Stomach smooth muscle (tissue), 2 donors: Measurements from ENCODE around the gene DAPK1.
A peak's percentile ranks its signal among the peaks of the same experiment; 100 is the strongest.

Source experiments
- H3K27ac ChIP-seq: one replicate; pipeline ENCODE4 v1.7.0; 2013; ENCODE audit warnings: mild to moderate bottlenecking, low read length, inconsistent platforms
- H3K27me3 ChIP-seq, 2 donors: one replicate each; pipeline ENCODE4 v1.7.0; 2013; ENCODE audit warnings: low read length in 2 of 2; ENCODE audit not compliant: insufficient read depth in 2 of 2, control insufficient read depth in 1 of 2
- H3K36me3 ChIP-seq, 2 donors: one replicate each; pipeline ENCODE4 v1.7.0; 2013; ENCODE audit warnings: low read length in 2 of 2; ENCODE audit not compliant: control insufficient read depth in 2 of 2, insufficient read depth in 2 of 2
- H3K4me1 ChIP-seq: one replicate; pipeline ENCODE4 v1.7.0; 2013; ENCODE audit warnings: low read length; ENCODE audit not compliant: control insufficient read depth, insufficient read depth
- H3K4me3 ChIP-seq, 2 donors: one replicate each; pipeline ENCODE4 v1.7.0; 2013; ENCODE audit warnings: low read length in 2 of 2
- H3K9ac ChIP-seq, 2 donors: one replicate each; pipeline ENCODE4 v1.7.0; 2013; ENCODE audit warnings: low read length in 2 of 2, mild to moderate bottlenecking in 1 of 2
- H3K9me3 ChIP-seq, 2 donors: one replicate each; pipeline ENCODE4 v1.7.0; 2013; ENCODE audit warnings: low read length in 2 of 2; ENCODE audit not compliant: control insufficient read depth in 2 of 2
- donor health status: healthy.
- donor health status: Pancreatic carcinoma.

The DAPK1 gene

GRCh38 chr9:87556821-87557220 is 59.2 kb downstream of the DAPK1 start:
- H3K36me3 ChIP-seq = peaks cover 0 to 2% of the 10 kb centered on the region in 2 donors
- H3K9ac ChIP-seq = no peak overlapping the region
- peaks cover 56% of the 10 kb centered on the region for H3K4me1 ChIP-seq
- no peak overlapping the region for H3K4me3 ChIP-seq
- H3K27ac ChIP-seq = no peak overlapping the region
- H3K9me3 ChIP-seq = no peaks in the 10 kb centered on the region
- no peaks in the 10 kb centered on the region for H3K27me3 ChIP-seq

GRCh38 chr9:87557996-87558395 is 60.3 kb downstream of the DAPK1 start:
- no peak overlapping the region for H3K4me3 ChIP-seq
- peaks cover 0 to 2% of the 10 kb centered on the region in 2 donors for H3K36me3 ChIP-seq
- peaks cover 46% of the 10 kb centered on the region for H3K4me1 ChIP-seq
- H3K27ac ChIP-seq = peak overlapping the region; percentile 41
- no peaks in the 10 kb centered on the region for H3K9me3 ChIP-seq
- no peaks in the 10 kb centered on the region for H3K27me3 ChIP-seq
- H3K9ac ChIP-seq = no peak overlapping the region

GRCh38 chr9:87558606-87559190 is 61.0 kb downstream of the DAPK1 start:
- H3K4me1 ChIP-seq = peaks cover 45% of the 10 kb centered on the region
- H3K9ac ChIP-seq = no peak overlapping the region
- H3K27ac ChIP-seq = peak overlapping the region; percentile 41
- H3K9me3 ChIP-seq = no peaks in the 10 kb centered on the region
- H3K36me3 ChIP-seq = peaks cover 0 to 2% of the 10 kb centered on the region in 2 donors
- H3K4me3 ChIP-seq = no peak overlapping the region
- H3K27me3 ChIP-seq = no peaks in the 10 kb centered on the region

GRCh38 chr9:87562062-87562461 is 64.4 kb downstream of the DAPK1 start:
- Histone ChIP-seq H3K4me3 (no peak overlapping the region), H3K4me1 (peaks cover 48% of the 10 kb centered on the region), H3K27me3 (no peaks in the 10 kb centered on the region), H3K9ac (no peak overlapping the region), H3K36me3 (peaks cover 0 to 2% of the 10 kb centered on the region in 2 donors), H3K27ac (no peak overlapping the region), H3K9me3 (no peaks in the 10 kb centered on the region)

GRCh38 chr9:87562530-87563170 is 65.0 kb downstream of the DAPK1 start:
- Histone ChIP-seq H3K36me3 (peaks cover 0 to 2% of the 10 kb centered on the region in 2 donors), H3K9ac (no peak overlapping the region), H3K27ac (no peak overlapping the region), H3K9me3 (no peaks in the 10 kb centered on the region), H3K27me3 (no peaks in the 10 kb centered on the region), H3K4me3 (no peak overlapping the region), H3K4me1 (peaks cover 52% of the 10 kb centered on the region)

GRCh38 chr9:87564111-87564510 is 66.4 kb downstream of the DAPK1 start:
- no peaks in the 10 kb centered on the region for H3K9me3 ChIP-seq
- no peak overlapping the region for H3K9ac ChIP-seq
- H3K36me3 ChIP-seq = no peaks in the 10 kb centered on the region
- peak overlapping the region; percentile 76 for H3K27ac ChIP-seq
- H3K4me1 ChIP-seq = peaks cover 54% of the 10 kb centered on the region
- H3K27me3 ChIP-seq = no peaks in the 10 kb centered on the region
- peak overlapping the region in 1 of 2 donors; percentile 27 for H3K4me3 ChIP-seq

GRCh38 chr9:87564791-87565241 is 67.1 kb downstream of the DAPK1 start:
- Histone ChIP-seq H3K27me3 (no peaks in the 10 kb centered on the region), H3K4me1 (peaks cover 59% of the 10 kb centered on the region), H3K4me3 (peak overlapping the region in 1 of 2 donors; percentile 29), H3K36me3 (no peaks in the 10 kb centered on the region), H3K9ac (no peak overlapping the region), H3K9me3 (no peaks in the 10 kb centered on the region), H3K27ac (peak overlapping the region; percentile 66)

- Histone ChIP-seq H3K27me3 (no peaks in the 10 kb centered on the region), H3K4me3 (no peak overlapping the region), H3K9me3 (no peaks in the 10 kb centered on the region), H3K4me1 (peaks cover 71% of the 10 kb centered on the region), H3K9ac (no peak overlapping the region), H3K27ac (peak overlapping the region; percentile 49), H3K36me3 (no peaks in the 10 kb centered on the region)
Observed at GRCh38 chr9:87567001-87567400, 69.3 kb downstream of the DAPK1 start.

- H3K27ac ChIP-seq = peak overlapping the region; percentile 49
- H3K4me1 ChIP-seq = peaks cover 73% of the 10 kb centered on the region
- H3K27me3 ChIP-seq = no peaks in the 10 kb centered on the region
- no peaks in the 10 kb centered on the region for H3K36me3 ChIP-seq
- no peak overlapping the region for H3K9ac ChIP-seq
- H3K9me3 ChIP-seq = no peaks in the 10 kb centered on the region
- H3K4me3 ChIP-seq = peak overlapping the region; percentile 12 to 47
Observed at GRCh38 chr9:87567571-87567970, 69.9 kb downstream of the DAPK1 start.

- H3K4me3 ChIP-seq = peak overlapping the region; percentile 12 to 47
- H3K36me3 ChIP-seq = peaks cover 0 to 1% of the 10 kb centered on the region in 2 donors
- H3K9me3 ChIP-seq = no peaks in the 10 kb centered on the region
- no peaks in the 10 kb centered on the region for H3K27me3 ChIP-seq
- H3K27ac ChIP-seq = peak overlapping the region; percentile 49
- H3K4me1 ChIP-seq = peaks cover 74% of the 10 kb centered on the region
- no peak overlapping the region for H3K9ac ChIP-seq
Observed at GRCh38 chr9:87567983-87568382, 70.3 kb downstream of the DAPK1 start.

GRCh38 chr9:87568401-87568800 is 70.7 kb downstream of the DAPK1 start:
- H3K36me3 ChIP-seq = peaks cover 0 to 2% of the 10 kb centered on the region in 2 donors
- no peaks in the 10 kb centered on the region for H3K9me3 ChIP-seq
- peak overlapping the region; percentile 66 for H3K27ac ChIP-seq
- H3K4me3 ChIP-seq = peak overlapping the region; percentile 12 to 47
- no peak overlapping the region for H3K9ac ChIP-seq
- peaks cover 74% of the 10 kb centered on the region for H3K4me1 ChIP-seq
- no peaks in the 10 kb centered on the region for H3K27me3 ChIP-seq
